ENCODE measurements around the gene ANKRD9.
"Not testable (repeated sequence)": the region's sequence is repeated elsewhere in the genome, so short reads cannot be mapped to it uniquely, and the experiment has no call there.

ANKRD9 gene

DNA sequence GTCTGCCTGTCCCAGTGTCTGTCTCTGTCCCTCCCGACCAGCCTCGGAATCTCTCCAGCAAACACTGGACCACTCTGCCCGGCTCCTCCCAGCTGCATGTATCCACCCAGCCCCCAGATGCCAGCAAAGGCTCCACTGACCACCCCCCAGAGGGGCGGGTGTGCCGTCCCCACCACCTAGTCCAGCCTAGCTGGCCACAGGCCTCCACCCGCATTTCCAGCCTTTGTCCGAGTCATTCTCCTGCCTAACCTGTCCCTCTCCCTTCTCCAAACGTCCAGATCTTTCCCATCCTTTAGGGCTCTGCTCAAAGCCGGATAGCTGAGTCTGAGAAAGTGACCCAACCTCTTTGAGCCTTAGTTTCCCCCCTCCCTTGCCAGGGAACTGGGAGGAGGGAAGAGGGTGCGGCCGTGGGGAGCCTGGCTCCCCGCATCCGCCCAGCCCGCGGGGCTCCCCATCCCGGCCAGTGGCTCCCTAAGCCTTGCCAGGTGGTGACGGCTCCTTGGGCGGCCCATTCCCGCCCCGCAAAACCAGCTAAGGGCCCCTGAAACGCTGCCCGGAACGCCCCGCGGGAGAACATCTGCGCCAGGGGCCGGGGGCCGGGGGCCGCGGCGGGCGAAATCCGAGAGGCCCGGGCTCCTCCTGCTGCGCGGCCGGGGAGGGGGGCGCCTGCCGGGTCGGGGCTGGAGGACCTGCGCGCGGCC is 34.6 kb upstream of the ANKRD9 start:
- ATAC-seq = no peak
- TF ChIP-seq, protein P1, sequence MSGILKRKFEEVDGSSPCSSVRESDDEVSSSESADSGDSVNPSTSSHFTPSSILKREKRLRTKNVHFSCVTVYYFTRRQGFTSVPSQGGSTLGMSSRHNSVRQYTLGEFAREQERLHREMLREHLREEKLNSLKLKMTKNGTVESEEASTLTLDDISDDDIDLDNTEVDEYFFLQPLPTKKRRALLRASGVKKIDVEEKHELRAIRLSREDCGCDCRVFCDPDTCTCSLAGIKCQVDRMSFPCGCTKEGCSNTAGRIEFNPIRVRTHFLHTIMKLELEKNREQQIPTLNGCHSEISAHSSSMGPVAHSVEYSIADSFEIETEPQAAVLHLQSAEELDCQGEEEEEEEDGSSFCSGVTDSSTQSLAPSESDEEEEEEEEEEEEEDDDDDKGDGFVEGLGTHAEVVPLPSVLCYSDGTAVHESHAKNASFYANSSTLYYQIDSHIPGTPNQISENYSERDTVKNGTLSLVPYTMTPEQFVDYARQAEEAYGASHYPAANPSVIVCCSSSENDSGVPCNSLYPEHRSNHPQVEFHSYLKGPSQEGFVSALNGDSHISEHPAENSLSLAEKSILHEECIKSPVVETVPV (CRISPR knock-in tag; IDR thresholded peaks at IDR 0.05) = no peak
- TF ChIP-seq, protein P2, sequence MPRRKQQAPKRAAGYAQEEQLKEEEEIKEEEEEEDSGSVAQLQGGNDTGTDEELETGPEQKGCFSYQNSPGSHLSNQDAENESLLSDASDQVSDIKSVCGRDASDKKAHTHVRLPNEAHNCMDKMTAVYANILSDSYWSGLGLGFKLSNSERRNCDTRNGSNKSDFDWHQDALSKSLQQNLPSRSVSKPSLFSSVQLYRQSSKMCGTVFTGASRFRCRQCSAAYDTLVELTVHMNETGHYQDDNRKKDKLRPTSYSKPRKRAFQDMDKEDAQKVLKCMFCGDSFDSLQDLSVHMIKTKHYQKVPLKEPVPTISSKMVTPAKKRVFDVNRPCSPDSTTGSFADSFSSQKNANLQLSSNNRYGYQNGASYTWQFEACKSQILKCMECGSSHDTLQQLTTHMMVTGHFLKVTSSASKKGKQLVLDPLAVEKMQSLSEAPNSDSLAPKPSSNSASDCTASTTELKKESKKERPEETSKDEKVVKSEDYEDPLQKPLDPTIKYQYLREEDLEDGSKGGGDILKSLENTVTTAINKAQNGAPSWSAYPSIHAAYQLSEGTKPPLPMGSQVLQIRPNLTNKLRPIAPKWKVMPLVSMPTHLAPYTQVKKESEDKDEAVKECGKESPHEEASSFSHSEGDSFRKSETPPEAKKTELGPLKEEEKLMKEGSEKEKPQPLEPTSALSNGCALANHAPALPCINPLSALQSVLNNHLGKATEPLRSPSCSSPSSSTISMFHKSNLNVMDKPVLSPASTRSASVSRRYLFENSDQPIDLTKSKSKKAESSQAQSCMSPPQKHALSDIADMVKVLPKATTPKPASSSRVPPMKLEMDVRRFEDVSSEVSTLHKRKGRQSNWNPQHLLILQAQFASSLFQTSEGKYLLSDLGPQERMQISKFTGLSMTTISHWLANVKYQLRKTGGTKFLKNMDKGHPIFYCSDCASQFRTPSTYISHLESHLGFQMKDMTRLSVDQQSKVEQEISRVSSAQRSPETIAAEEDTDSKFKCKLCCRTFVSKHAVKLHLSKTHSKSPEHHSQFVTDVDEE (CRISPR knock-in tag; IDR thresholded peaks at IDR 0.05) = no peak
- TF ChIP-seq ARNTL (CRISPR knock-in tag; IDR thresholded peaks at IDR 0.05; ENCODE audit: borderline replicate concordance, low read depth) (no peak), SNAI2 (CRISPR knock-in tag; IDR thresholded peaks at IDR 0.05) (no peak), ZFP3 (CRISPR knock-in tag; IDR thresholded peaks at IDR 0.05) (no peak), BACH2 (CRISPR knock-in tag; IDR thresholded peaks at IDR 0.05; ENCODE audit: borderline replicate concordance) (no peak), GLIS3 (CRISPR knock-in tag; IDR thresholded peaks at IDR 0.05) (no peak)

DNA sequence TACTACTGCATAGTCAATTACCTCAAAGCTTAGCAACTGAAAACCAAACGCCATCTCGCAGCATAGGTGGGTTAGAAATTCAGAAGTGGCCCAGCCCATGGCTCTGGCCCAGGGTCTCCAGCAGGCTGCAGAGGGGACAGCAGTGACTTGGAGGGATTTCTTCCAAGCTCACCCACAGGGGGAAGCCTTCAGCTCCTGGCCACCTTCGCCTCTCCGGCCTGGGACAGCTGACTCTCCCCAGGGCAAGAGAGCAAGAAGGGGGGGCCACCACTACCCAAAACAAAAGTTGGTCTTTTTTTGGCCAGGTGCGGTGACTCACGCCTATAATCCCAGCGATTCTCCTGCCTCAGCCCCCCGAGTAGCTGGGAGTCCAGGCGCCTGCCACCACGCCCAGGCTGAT is 32.2 kb upstream of the ANKRD9 start:
- no peak for ATAC-seq
- no peak for TF ChIP-seq RARB (CRISPR knock-in tag; IDR thresholded peaks at IDR 0.05)
- TF ChIP-seq ZFP30 (CRISPR knock-in tag; IDR thresholded peaks at IDR 0.05) = no peak
- TF ChIP-seq, protein P3, sequence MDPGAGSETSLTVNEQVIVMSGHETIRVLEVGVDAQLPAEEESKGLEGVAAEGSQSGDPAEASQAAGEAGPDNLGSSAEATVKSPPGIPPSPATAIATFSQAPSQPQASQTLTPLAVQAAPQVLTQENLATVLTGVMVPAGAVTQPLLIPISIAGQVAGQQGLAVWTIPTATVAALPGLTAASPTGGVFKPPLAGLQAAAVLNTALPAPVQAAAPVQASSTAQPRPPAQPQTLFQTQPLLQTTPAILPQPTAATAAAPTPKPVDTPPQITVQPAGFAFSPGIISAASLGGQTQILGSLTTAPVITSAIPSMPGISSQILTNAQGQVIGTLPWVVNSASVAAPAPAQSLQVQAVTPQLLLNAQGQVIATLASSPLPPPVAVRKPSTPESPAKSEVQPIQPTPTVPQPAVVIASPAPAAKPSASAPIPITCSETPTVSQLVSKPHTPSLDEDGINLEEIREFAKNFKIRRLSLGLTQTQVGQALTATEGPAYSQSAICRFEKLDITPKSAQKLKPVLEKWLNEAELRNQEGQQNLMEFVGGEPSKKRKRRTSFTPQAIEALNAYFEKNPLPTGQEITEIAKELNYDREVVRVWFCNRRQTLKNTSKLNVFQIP (CRISPR knock-in tag; IDR thresholded peaks at IDR 0.05; ENCODE audit: borderline replicate concordance, low read depth) = no peak

DNA sequence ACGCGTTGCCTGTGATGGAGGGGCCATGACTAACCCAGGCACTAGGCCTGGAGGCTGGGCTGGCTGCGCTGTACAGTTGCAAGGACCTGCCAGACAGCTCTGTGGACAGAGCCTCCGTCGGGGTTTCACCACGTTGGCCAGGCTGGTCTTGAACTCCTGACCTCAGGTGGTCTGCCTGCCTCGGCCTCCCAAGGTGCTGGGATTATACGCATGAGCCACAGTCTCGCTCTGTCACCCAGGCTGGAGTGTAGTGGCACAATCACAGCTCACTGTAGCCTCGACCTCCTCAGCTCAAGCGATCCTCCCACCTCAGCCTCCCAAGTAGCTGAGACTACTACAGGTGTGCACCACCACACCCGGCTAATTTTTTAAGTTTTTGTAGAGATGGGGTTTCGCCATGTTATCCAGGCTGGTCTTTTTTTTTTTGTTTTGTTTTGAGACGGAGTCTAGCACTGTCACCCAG is 31.5 kb upstream of the ANKRD9 start:
- not testable (repeated sequence) for ATAC-seq

DNA sequence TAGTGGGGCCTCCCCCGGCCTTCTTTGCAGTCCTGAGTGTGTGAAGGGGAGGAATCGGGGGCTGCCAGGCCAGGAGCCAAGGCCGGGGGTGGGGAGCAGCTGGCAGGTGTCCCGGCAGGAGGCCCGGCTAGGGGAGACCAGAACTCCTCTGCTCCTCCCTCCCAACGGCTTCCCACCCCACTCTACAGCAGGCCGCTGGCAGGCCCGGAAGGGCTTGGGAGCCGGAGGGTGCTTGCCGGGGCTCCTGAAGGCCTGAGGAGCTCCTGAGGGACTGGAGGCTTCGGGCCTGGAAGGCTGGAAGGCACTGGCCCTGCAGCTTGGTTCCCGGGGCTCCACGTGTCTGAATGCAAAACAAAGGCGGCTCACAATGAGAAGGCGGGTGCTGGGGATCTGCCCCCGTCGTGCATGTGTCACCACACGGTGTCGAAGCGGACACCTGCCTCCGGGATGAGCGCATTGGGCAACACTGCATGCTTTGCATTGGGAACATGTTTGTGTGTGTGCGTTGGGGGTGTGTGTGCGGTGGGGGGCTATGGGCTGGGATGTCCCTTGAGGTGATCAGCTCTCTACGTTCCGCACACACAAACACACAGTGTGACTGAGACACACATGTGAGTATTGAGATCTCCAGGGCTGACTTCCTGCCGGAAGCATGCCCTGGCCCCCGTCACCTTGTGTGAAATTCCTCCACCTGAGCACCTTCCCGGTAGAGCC is 30.9 kb upstream of the ANKRD9 start:
- ATAC-seq = peak; percentile 38
- peak; percentile 22; the same call in 1 of the 2 replicates for TF ChIP-seq SNAI2 (CRISPR knock-in tag; IDR thresholded peaks at IDR 0.05)
- TF ChIP-seq, protein P4, sequence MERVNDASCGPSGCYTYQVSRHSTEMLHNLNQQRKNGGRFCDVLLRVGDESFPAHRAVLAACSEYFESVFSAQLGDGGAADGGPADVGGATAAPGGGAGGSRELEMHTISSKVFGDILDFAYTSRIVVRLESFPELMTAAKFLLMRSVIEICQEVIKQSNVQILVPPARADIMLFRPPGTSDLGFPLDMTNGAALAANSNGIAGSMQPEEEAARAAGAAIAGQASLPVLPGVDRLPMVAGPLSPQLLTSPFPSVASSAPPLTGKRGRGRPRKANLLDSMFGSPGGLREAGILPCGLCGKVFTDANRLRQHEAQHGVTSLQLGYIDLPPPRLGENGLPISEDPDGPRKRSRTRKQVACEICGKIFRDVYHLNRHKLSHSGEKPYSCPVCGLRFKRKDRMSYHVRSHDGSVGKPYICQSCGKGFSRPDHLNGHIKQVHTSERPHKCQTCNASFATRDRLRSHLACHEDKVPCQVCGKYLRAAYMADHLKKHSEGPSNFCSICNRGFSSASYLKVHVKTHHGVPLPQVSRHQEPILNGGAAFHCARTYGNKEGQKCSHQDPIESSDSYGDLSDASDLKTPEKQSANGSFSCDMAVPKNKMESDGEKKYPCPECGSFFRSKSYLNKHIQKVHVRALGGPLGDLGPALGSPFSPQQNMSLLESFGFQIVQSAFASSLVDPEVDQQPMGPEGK (CRISPR knock-in tag; IDR thresholded peaks at IDR 0.05; ENCODE audit: borderline replicate concordance) = no peak
- TF ChIP-seq ZNF70 (CRISPR knock-in tag; IDR thresholded peaks at IDR 0.05) = no peak

DNA sequence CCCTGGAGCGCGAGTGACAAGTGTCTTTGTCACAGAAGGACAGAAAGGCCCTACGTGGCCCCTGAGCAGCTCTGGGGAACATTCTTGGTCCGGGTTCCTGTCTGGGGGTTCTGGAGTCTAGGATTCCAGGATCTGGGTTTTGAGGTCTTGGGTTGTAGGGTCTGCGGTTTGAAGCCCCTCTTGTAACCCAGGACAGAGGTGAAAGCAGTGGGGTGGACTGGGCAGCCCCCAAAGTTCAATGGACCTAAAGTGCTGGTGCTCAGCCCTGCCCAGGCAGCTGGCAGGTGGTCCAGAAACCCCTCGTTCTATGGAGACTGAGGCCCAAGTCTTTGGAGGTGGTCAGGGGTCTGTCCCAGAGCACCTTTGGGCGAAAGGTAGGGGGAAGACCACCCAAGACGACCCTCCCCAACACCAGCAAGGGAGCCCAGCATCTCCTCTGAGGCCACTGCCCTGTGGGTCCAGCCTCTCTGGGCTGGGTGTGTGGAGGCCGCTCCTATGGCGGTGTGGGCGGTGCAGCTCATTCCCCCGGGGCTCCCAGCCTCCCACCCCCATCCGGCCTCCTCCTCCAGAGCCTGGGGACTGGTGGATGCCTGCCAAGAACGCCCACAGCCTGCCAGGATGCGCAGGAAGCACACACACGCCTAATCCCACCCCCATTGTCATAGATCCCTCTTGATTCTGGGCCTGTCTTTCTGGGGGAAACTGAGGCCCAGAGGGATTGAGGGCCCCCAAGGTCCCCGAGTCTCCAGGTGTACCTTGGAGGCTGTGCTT is 30.2 kb upstream of the ANKRD9 start:
- TF ChIP-seq CSDC2 (CRISPR knock-in tag; IDR thresholded peaks at IDR 0.05) (no peak), SNAI2 (CRISPR knock-in tag; IDR thresholded peaks at IDR 0.05) (no peak)
- TF ChIP-seq, protein P4 (CRISPR knock-in tag; IDR thresholded peaks at IDR 0.05; ENCODE audit: borderline replicate concordance) = peak; percentile 50; the same call in 1 of the 2 replicates

More for the DNA sequence above, 30.2 kb upstream of the ANKRD9 start:
- peak; percentile 58 for ATAC-seq
